Gastroesophageal sphincter (tissue), 3 donors: ENCODE data around the gene FGF1.

ENCODE experiments used
- CTCF ChIP-seq, 4 experiments: fragments of 200-600 bp in 2 of 4; fragments of 450-650 bp in 2 of 4; sonication (generic) in 1 of 4; IDR thresholded peaks; one replicate each; pipeline ENCODE4 v1.5.1; 2017 to 2019; ENCODE audit warnings: antibody characterized with exemption in 4 of 4, mild to moderate bottlenecking in 2 of 4, moderate library complexity in 2 of 4
- EP300 ChIP-seq: sonication (generic); formaldehyde crosslinking; IDR thresholded peaks from one replicate; pipeline ENCODE4 v1.6.1; 2017; ENCODE audit warnings: antibody characterized with exemption, mild to moderate bottlenecking
- POLR2AphosphoS5 ChIP-seq: sonication (generic); formaldehyde crosslinking; IDR thresholded peaks from one replicate; pipeline ENCODE4 v1.6.1; 2017; ENCODE audit warnings: antibody characterized with exemption

GRCh38 chr5:142545650-142546322, 140.1 kb downstream of the FGF1 start:
- no peak for TF ChIP-seq CTCF (IDR thresholded peaks at IDR 0.05)
- no peak for TF ChIP-seq POLR2AphosphoS5
- TF ChIP-seq EP300, result no peak
